LNCaP clone FGC (cell line): Measurements from ENCODE around the gene PARK7.

Experiments
- DNase-seq: peaks from one replicate; pipeline ENCODE4 v3.0.0-alpha.2; 2011; ENCODE audit warnings: low read depth
- H3K4me3 ChIP-seq: 2 replicates; pipeline ENCODE4 v1.5.1; 2011; ENCODE audit warnings: mild to moderate bottlenecking, low read depth, low read length, control low read depth
- CTCF ChIP-seq: IDR thresholded peaks from 2 replicates; pipeline ENCODE4 v1.5.1; 2012; ENCODE audit warnings: mild to moderate bottlenecking; ENCODE audit not compliant: control insufficient read depth, insufficient read depth; ENCODE audit errors: extremely low read depth

PARK7 gene

DNA sequence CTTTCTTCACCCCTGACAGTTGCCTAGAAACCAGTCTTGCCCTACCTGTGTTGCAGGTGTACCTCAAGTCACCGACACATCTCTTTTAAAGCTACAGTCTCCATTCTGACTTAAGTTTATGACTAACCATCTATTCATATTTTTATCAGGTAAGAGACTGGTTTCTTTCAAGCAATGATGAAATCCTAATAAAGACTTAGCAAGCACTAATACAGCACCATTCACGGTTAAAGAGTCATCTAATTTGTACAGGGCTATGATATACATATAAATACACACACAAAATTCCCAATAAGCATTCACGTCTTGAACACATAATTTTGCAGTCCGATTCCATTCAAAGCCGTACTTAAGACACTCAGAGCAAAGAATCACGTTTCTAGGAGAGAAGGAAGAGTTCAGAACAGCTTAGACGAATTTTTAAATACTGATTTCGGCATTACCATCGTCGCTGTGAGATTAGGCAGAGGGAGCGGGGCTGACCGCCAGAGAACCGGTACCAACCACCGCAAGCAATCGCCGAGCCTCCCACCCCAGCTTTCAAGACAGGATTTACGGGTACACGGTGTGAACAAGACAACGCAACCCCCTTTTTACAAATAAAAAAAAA lies 63.7 kb downstream of the PARK7 start:
- no peak for TF ChIP-seq CTCF
- DNase-seq: no peak
- peak overlapping the region; percentile 70 for H3K4me3 ChIP-seq

GRCh38 chr1:8025671-8026144 lies 64.2 kb downstream of the PARK7 start:
- no peak for DNase-seq
- TF ChIP-seq CTCF: no peak
- peak overlapping the region; percentile 70 for H3K4me3 ChIP-seq

GRCh38 chr1:8026153-8026975 lies 64.9 kb downstream of the PARK7 start, which contains the start of gene ERRFI1:
Gene ERRFI1 (minus strand): TSS chr1:8026309. CDS start chr1:8015619, 10,690 bp downstream.
- peak within 1 kb of the TSS; percentile 70 for H3K4me3 ChIP-seq
- 0 out of 2 replicates have a peak, but pooled peaks have one; percentile 1 for TF ChIP-seq CTCF
- peak; percentile 76 for DNase-seq

DNA sequence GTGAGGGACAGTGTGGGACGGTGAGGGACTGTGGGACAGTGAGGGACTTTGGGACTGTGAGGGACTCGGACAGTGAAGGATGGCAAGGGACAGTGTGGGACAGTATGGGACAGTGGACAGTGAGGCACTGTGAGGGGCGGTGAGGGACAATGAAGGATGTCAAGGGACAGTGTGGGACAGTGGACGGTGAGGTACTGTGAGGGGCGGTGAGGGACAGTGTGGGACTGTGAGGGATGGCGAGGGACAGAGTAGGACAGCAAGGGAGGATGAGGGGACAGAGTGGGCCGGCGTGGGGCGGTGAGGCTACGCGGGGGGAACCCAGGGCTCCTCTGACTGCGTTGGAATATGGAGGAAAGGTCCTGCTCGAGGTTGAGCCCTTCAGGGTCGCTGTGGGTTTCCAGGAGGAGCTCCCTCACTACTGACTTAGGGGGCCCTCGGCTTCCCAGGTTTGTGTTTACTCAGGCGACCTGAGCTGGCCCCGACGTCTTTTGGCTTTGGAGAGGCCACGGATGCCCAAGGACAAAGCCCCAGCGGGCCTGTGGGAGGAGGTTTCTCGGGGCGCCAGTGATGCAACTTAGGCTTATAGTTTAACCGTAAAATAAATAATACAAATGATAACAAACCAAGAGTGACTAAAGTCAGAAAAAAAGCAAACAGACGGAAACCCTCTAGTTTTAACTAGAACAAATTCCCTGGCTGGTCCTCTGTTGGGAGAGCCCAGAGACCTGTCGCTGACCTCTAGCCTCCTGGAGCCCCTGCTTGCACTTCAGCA lies 65.7 kb downstream of the PARK7 start:
- no peak for TF ChIP-seq CTCF
- DNase-seq: no peak
- H3K4me3 ChIP-seq: peak overlapping the region; percentile 70

DNA sequence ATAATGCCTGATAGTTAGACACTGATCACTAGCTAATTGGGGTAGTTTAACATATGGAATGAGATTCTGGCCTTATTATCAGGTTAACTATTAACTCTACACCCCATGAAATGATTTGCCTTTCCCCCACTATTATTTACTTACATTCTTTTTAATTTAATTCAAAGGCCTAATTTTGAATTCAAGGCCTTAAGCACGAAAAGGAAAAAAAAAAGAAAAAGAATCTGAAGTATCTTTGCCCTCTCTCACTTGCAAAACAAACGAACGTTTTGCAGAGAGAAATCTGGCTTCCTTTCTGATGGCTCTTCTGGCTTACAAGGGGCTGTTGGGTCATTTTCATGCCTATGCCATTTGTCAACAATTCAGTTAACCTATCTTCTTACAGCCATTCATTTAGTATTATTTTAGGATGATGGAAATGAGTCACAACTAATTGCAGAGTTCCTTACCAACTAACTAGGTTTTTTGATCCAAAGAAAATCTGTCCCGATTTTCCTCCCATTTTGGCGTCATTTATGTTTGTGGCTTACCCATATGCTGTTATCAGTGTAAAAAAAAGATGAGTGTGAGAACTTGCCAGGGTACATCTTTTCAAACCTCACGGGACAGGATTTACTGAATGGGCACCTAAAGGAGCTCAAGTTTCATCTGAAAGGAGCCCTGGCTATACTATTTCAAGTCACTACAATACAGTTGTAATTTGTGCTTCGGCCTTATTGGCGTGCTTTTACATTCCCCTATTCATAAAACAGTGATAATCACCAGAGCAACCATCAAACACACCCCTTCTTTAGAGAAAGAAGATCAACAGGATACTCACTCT lies 66.4 kb downstream of the PARK7 start:
- DNase-seq: no peak
- H3K4me3 ChIP-seq: no peak overlapping the region
- no peak for TF ChIP-seq CTCF

DNA sequence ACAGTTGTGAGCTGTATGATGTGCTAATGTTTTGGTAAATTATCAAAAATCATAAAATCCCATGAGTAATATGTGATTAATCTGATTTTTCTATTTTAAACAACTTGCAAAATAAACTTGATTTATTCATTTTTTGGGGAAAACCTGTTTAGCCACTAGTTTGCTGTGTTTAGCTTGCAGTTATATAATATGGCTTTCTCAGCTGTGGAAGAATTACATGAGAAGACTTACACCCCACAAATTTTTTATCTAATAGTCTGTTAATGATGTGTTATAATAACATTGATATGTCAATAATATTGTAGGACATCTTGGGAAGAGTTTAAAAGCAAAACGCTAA lies 67.0 kb downstream of the PARK7 start:
- TF ChIP-seq CTCF: no peak
- no peak overlapping the region for H3K4me3 ChIP-seq

More for the DNA sequence above, 67.0 kb downstream of the PARK7 start:
- no peak for DNase-seq
